Upper lobe of left lung (tissue), 6 donors: ENCODE measurements around the gene CHPT1. TPM values are rescaled to one million over a fixed set of nuclear protein-coding genes. Genes with fewer than 3 reads are reported as not detected.
A peak's percentile ranks its signal among the peaks of the same experiment; 100 is the strongest.
"Not testable (repeated sequence)": the region's sequence is repeated elsewhere in the genome, so short reads cannot be mapped to it uniquely, and the experiment has no call there.

Source experiments
- ATAC-seq, 2 donors: fragments of 200-7000 bp; cut with Tn5 transposase; one replicate each; pipeline ENCODE4 v1.9.1; 2022; ENCODE audit warnings: mild to moderate bottlenecking in 2 of 2, moderate library complexity in 2 of 2; ENCODE audit not compliant: low FRiP score in 2 of 2
- DNase-seq, 2 donors: peaks; one replicate each; pipeline ENCODE4 v3.0.0-alpha.2; 2019 to 2020
- H3K27ac ChIP-seq, 4 donors: fragments of 200-600 bp; sonication (generic); one replicate each; pipeline ENCODE4 v1.5.1; 2016 to 2019
- H3K27me3 ChIP-seq, 4 donors: fragments of 200-600 bp; sonication (generic); one replicate each; pipeline ENCODE4 v1.5.1; 2017 to 2019
- H3K36me3 ChIP-seq, 4 donors: fragments of 200-600 bp; sonication (generic); one replicate each; pipeline ENCODE4 v1.5.1; 2016 to 2019
- H3K4me1 ChIP-seq, 4 donors: fragments of 200-600 bp; sonication (generic); one replicate each; pipeline ENCODE4 v1.5.1; 2018 to 2019
- H3K4me3 ChIP-seq, 4 donors: fragments of 200-600 bp; sonication (generic); one replicate each; pipeline ENCODE4 v1.5.1; 2017 to 2019; ENCODE audit warnings: mild to moderate bottlenecking in 2 of 4, moderate library complexity in 1 of 4
- H3K9me3 ChIP-seq, 4 donors: fragments of 200-600 bp; sonication (generic); one replicate each; pipeline ENCODE4 v1.5.1; 2018 to 2019
- CTCF ChIP-seq, 6 experiments: fragments of 450-650 bp in 4 of 6; fragments of 200-600 bp in 2 of 6; sonication (generic) in 2 of 6; IDR thresholded peaks; one replicate each; pipeline ENCODE4 v1.5.1; 2016 to 2019; ENCODE audit warnings: antibody characterized with exemption in 6 of 6
- EP300 ChIP-seq, 4 donors: sonication (generic); formaldehyde crosslinking; IDR thresholded peaks; one replicate each; pipeline ENCODE4 v1.5.1; 2017; ENCODE audit warnings: antibody characterized with exemption in 4 of 4, control low read depth in 2 of 4
- POLR2A ChIP-seq, 4 donors: fragments of 450-650 bp; IDR thresholded peaks; one replicate each; pipeline ENCODE4 v1.5.1; 2016 to 2017; ENCODE audit warnings: antibody characterized with exemption in 4 of 4, mild to moderate bottlenecking in 2 of 4
- POLR2AphosphoS5 ChIP-seq, 2 donors: sonication (generic); formaldehyde crosslinking; IDR thresholded peaks; one replicate each; pipeline ENCODE4 v1.5.1; 2017; ENCODE audit warnings: antibody characterized with exemption in 2 of 2
- WGBS, 2 donors: methylation state at CpG; one replicate each; pipeline ENCODE4 v1.1.5; 2017 to 2018; 5-methylcytosine and 5-hydroxymethylcytosine counted together
- total RNA-seq, 6 donors: library from RNA; depleted of rRNA in 4 of 6; stranded (reverse); fragments of >200 nt in 4 of 6; gene quantifications; one replicate each; pipeline versions ENCODE4 v1.1.0 to v1.2.1, GENCODE V29; 2016 to 2021
- donor health status: DM: no; HTN: no; CAD: no; lungs with moderate emphysema.
- donor health status: DM: no; HTN: yes; CAD: no; lungs with severe emphysema.

The CHPT1 gene
- total RNA-seq, 6 donors from 2014 or later = 52.5 to 262 (median 113) TPM

- Histone ChIP-seq H3K27me3 (no peaks in the 10 kb centered on the region), H3K4me3 (no peak overlapping the region), H3K36me3 (no peaks in the 10 kb centered on the region), H3K27ac (peak overlapping the region in 1 of 4 donors; percentile 6), H3K4me1 (peaks cover 0 to 4% (median 2%) of the 10 kb centered on the region in 4 donors), H3K9me3 (no peaks in the 10 kb centered on the region)
- WGBS, 2 donors = 45 to 53% methylated on average over 6 of the region's 6 CpGs
- TF ChIP-seq POLR2A (IDR thresholded peaks at IDR 0.05) = no peak
- no peak for TF ChIP-seq POLR2AphosphoS5 (IDR thresholded peaks at IDR 0.05)
- no peak for TF ChIP-seq EP300 (IDR thresholded peaks at IDR 0.05)
- TF ChIP-seq CTCF (IDR thresholded peaks at IDR 0.05) = peak; percentile 23 to 77 (median 73)
- ATAC-seq = peak; percentile 84 to 87
- peak in 1 of 2 donors; percentile 62 for DNase-seq
Measured at GRCh38 chr12:101670007-101670671, 27.3 kb upstream of the CHPT1 start.

GRCh38 chr12:101671157-101671791 is 26.2 kb upstream of the CHPT1 start:
- TF ChIP-seq POLR2A (IDR thresholded peaks at IDR 0.05) (no peak), CTCF (IDR thresholded peaks at IDR 0.05) (no peak)

GRCh38 chr12:101671833-101672232 is 25.6 kb upstream of the CHPT1 start:
- H3K36me3 ChIP-seq = no peaks in the 10 kb centered on the region
- ATAC-seq (peak; percentile 28 to 56), DNase-seq (no peak)
- no peaks in the 10 kb centered on the region for H3K9me3 ChIP-seq
- 72 to 79% methylated on average over 4 of the region's 4 CpGs for WGBS, 2 donors
- no peaks in the 10 kb centered on the region for H3K27me3 ChIP-seq
- peaks cover 0 to 4% (median 2%) of the 10 kb centered on the region in 4 donors for H3K4me1 ChIP-seq
- H3K27ac ChIP-seq = peak overlapping the region; percentile 2 to 63 (median 27)
- TF ChIP-seq POLR2AphosphoS5 (IDR thresholded peaks at IDR 0.05) (no peak), POLR2A (IDR thresholded peaks at IDR 0.05) (no peak), EP300 (IDR thresholded peaks at IDR 0.05) (no peak), CTCF (IDR thresholded peaks at IDR 0.05) (no peak)
- no peak overlapping the region for H3K4me3 ChIP-seq

More at GRCh38 chr12:101671157-101671791, 26.2 kb upstream of the CHPT1 start:
- Histone ChIP-seq H3K36me3 (no peaks in the 10 kb centered on the region), H3K9me3 (no peaks in the 10 kb centered on the region), H3K4me1 (peaks cover 0 to 4% (median 2%) of the 10 kb centered on the region in 4 donors), H3K27ac (peak overlapping the region; percentile 2 to 63 (median 27)), H3K27me3 (no peaks in the 10 kb centered on the region), H3K4me3 (no peak overlapping the region)
- peak in 1 of 2 donors; percentile 56 for DNase-seq
- peak; percentile 77 to 82 for ATAC-seq
- WGBS, 2 donors = 45 to 60% methylated on average over 6 of the region's 6 CpGs

GRCh38 chr12:101675555-101675954 is 21.9 kb upstream of the CHPT1 start:
- TF ChIP-seq POLR2A (IDR thresholded peaks at IDR 0.05) = no peak
- TF ChIP-seq CTCF (IDR thresholded peaks at IDR 0.05) = no peak
- TF ChIP-seq POLR2AphosphoS5 (IDR thresholded peaks at IDR 0.05) = no peak
- TF ChIP-seq EP300 (IDR thresholded peaks at IDR 0.05) = no peak
- Histone ChIP-seq H3K27ac (no peak overlapping the region), H3K36me3 (no peaks in the 10 kb centered on the region), H3K27me3 (no peaks in the 10 kb centered on the region), H3K4me3 (no peak overlapping the region), H3K4me1 (no peaks in the 10 kb centered on the region), H3K9me3 (no peaks in the 10 kb centered on the region)
- DNase-seq = no peak
- 87 to 89% methylated on average over 2 of the region's 2 CpGs for WGBS, 2 donors
- no peak for ATAC-seq

- WGBS, 2 donors = 58 to 62% methylated on average over 3 of the region's 3 CpGs
- not testable (repeated sequence) for DNase-seq, ATAC-seq, H3K36me3 ChIP-seq, H3K9me3 ChIP-seq, H3K4me3 ChIP-seq, H3K27ac ChIP-seq, H3K4me1 ChIP-seq, H3K27me3 ChIP-seq
Measured at GRCh38 chr12:101676497-101676896, 20.9 kb upstream of the CHPT1 start.
